ENCODE measurements around the gene AGPAT4.

Gene AGPAT4

GRCh38 chr6:161259302-161259701, 14.6 kb downstream of the AGPAT4 start:
- Histone ChIP-seq H3K9ac (ENCODE audit: low read length) (no peak overlapping the region), H2BK120ac (ENCODE audit: low read depth, low read length) (no peak overlapping the region), H3K18ac (ENCODE audit: low read length) (no peak overlapping the region), H2BK5ac (ENCODE audit: low read length) (no peak overlapping the region), H3K4me3 (ENCODE audit: low read length) (no peak overlapping the region), H3K27ac (ENCODE audit: low read depth, low read length) (no peak overlapping the region), H2AK5ac (ENCODE audit: low read length) (no peak overlapping the region), H4K5ac (ENCODE audit: low read length) (no peak overlapping the region), H3K79me1 (ENCODE audit: low read length) (peaks cover 37% of the 10 kb centered on the region), H4K8ac (ENCODE audit: low read depth, low read length) (no peak overlapping the region), H3K56ac (ENCODE audit: low read length) (no peak overlapping the region), H3K4ac (ENCODE audit: low read depth, low read length) (no peak overlapping the region), H3K79me2 (ENCODE audit: control insufficient read depth, insufficient read depth, low read length) (peaks cover 48% of the 10 kb centered on the region), H3K27me3 (ENCODE audit: insufficient read depth, low read length, poor library complexity) (no peaks in the 10 kb centered on the region), H2BK15ac (replicated peaks; ENCODE audit: low read depth) (no peak overlapping the region), H3K4me2 (ENCODE audit: low read length) (no peak overlapping the region), H3K4me1 (ENCODE audit: control insufficient read depth, low read depth, low read length) (no peaks in the 10 kb centered on the region), H3K36me3 (ENCODE audit: control insufficient read depth, insufficient read depth, low read length) (peaks cover 4% of the 10 kb centered on the region), H3K23ac (ENCODE audit: low read length) (no peak overlapping the region)
- WGBS (ENCODE audit: extremely low coverage, insufficient coverage, low lambda C conversion rate) = no CpG with 5 or more reads among the region's 8 CpGs
- no peak for DNase-seq

- H3K18ac ChIP-seq (ENCODE audit: low read length) = no peak overlapping the region
- H2BK5ac ChIP-seq (ENCODE audit: low read length) = no peak overlapping the region
- no peaks in the 10 kb centered on the region for H3K27me3 ChIP-seq (ENCODE audit: insufficient read depth, low read length, poor library complexity)
- no peak overlapping the region for H3K4ac ChIP-seq (ENCODE audit: low read depth, low read length)
- H3K4me3 ChIP-seq (ENCODE audit: low read length) = no peak overlapping the region
- peaks cover 46% of the 10 kb centered on the region for H3K79me2 ChIP-seq (ENCODE audit: control insufficient read depth, insufficient read depth, low read length)
- no peaks in the 10 kb centered on the region for H3K4me1 ChIP-seq (ENCODE audit: control insufficient read depth, low read depth, low read length)
- H2BK120ac ChIP-seq (ENCODE audit: low read depth, low read length) = no peak overlapping the region
- no CpG with 5 or more reads among the region's 8 CpGs for WGBS (ENCODE audit: extremely low coverage, insufficient coverage, low lambda C conversion rate)
- peaks cover 4% of the 10 kb centered on the region for H3K36me3 ChIP-seq (ENCODE audit: control insufficient read depth, insufficient read depth, low read length)
- no peak overlapping the region for H3K56ac ChIP-seq (ENCODE audit: low read length)
- H3K79me1 ChIP-seq (ENCODE audit: low read length) = peaks cover 35% of the 10 kb centered on the region
- no peak overlapping the region for H3K9ac ChIP-seq (ENCODE audit: low read length)
- no peak for DNase-seq
- no peak overlapping the region for H4K5ac ChIP-seq (ENCODE audit: low read length)
- H3K4me2 ChIP-seq (ENCODE audit: low read length) = no peak overlapping the region
- H2BK15ac ChIP-seq (replicated peaks; ENCODE audit: low read depth) = no peak overlapping the region
- H3K23ac ChIP-seq (ENCODE audit: low read length) = no peak overlapping the region
- no peak overlapping the region for H3K27ac ChIP-seq (ENCODE audit: low read depth, low read length)
- H2AK5ac ChIP-seq (ENCODE audit: low read length) = no peak overlapping the region
- H4K8ac ChIP-seq (ENCODE audit: low read depth, low read length) = no peak overlapping the region
Observed at GRCh38 chr6:161257793-161258457, 15.9 kb downstream of the AGPAT4 start.

GRCh38 chr6:161256407-161256806, 17.5 kb downstream of the AGPAT4 start:
- no peak overlapping the region for H2BK120ac ChIP-seq (ENCODE audit: low read depth, low read length)
- DNase-seq = no peak
- H3K23ac ChIP-seq (ENCODE audit: low read length) = no peak overlapping the region
- no peak overlapping the region for H3K4ac ChIP-seq (ENCODE audit: low read depth, low read length)
- H3K4me1 ChIP-seq (ENCODE audit: control insufficient read depth, low read depth, low read length) = no peaks in the 10 kb centered on the region
- H3K27me3 ChIP-seq (ENCODE audit: insufficient read depth, low read length, poor library complexity) = no peaks in the 10 kb centered on the region
- H4K5ac ChIP-seq (ENCODE audit: low read length) = no peak overlapping the region
- peaks cover 4% of the 10 kb centered on the region for H3K36me3 ChIP-seq (ENCODE audit: control insufficient read depth, insufficient read depth, low read length)
- H4K8ac ChIP-seq (ENCODE audit: low read depth, low read length) = no peak overlapping the region
- no peak overlapping the region for H2AK5ac ChIP-seq (ENCODE audit: low read length)
- H3K18ac ChIP-seq (ENCODE audit: low read length) = no peak overlapping the region
- peaks cover 47% of the 10 kb centered on the region for H3K79me2 ChIP-seq (ENCODE audit: control insufficient read depth, insufficient read depth, low read length)
- no peak overlapping the region for H3K4me2 ChIP-seq (ENCODE audit: low read length)
- WGBS (ENCODE audit: extremely low coverage, insufficient coverage, low lambda C conversion rate) = no CpG with 5 or more reads among the region's 13 CpGs
- H3K4me3 ChIP-seq (ENCODE audit: low read length) = no peak overlapping the region
- H3K79me1 ChIP-seq (ENCODE audit: low read length) = peaks cover 33% of the 10 kb centered on the region
- no peak overlapping the region for H3K27ac ChIP-seq (ENCODE audit: low read depth, low read length)
- H2BK5ac ChIP-seq (ENCODE audit: low read length) = no peak overlapping the region
- H2BK15ac ChIP-seq (replicated peaks; ENCODE audit: low read depth) = no peak overlapping the region
- no peak overlapping the region for H3K56ac ChIP-seq (ENCODE audit: low read length)
- no peak overlapping the region for H3K9ac ChIP-seq (ENCODE audit: low read length)

GRCh38 chr6:161255518-161255917, 18.3 kb downstream of the AGPAT4 start:
- Histone ChIP-seq H3K36me3 (ENCODE audit: control insufficient read depth, insufficient read depth, low read length) (peaks cover 4% of the 10 kb centered on the region), H2BK15ac (replicated peaks; ENCODE audit: low read depth) (no peak overlapping the region), H3K18ac (ENCODE audit: low read length) (no peak overlapping the region), H3K9ac (ENCODE audit: low read length) (no peak overlapping the region), H3K4me1 (ENCODE audit: control insufficient read depth, low read depth, low read length) (no peaks in the 10 kb centered on the region), H2BK5ac (ENCODE audit: low read length) (no peak overlapping the region), H4K5ac (ENCODE audit: low read length) (no peak overlapping the region), H3K4ac (ENCODE audit: low read depth, low read length) (no peak overlapping the region), H3K79me2 (ENCODE audit: control insufficient read depth, insufficient read depth, low read length) (peaks cover 45% of the 10 kb centered on the region), H4K8ac (ENCODE audit: low read depth, low read length) (no peak overlapping the region), H3K23ac (ENCODE audit: low read length) (no peak overlapping the region), H3K4me2 (ENCODE audit: low read length) (no peak overlapping the region), H2AK5ac (ENCODE audit: low read length) (no peak overlapping the region), H3K4me3 (ENCODE audit: low read length) (no peak overlapping the region), H3K56ac (ENCODE audit: low read length) (no peak overlapping the region), H3K27ac (ENCODE audit: low read depth, low read length) (no peak overlapping the region), H2BK120ac (ENCODE audit: low read depth, low read length) (no peak overlapping the region), H3K27me3 (ENCODE audit: insufficient read depth, low read length, poor library complexity) (no peaks in the 10 kb centered on the region), H3K79me1 (ENCODE audit: low read length) (peaks cover 31% of the 10 kb centered on the region)
- WGBS (ENCODE audit: extremely low coverage, insufficient coverage, low lambda C conversion rate) = no CpG with 5 or more reads among the region's 6 CpGs
- no peak for DNase-seq

GRCh38 chr6:161254464-161255253, 19.2 kb downstream of the AGPAT4 start:
- H3K4ac ChIP-seq (ENCODE audit: low read depth, low read length) = no peak overlapping the region
- no peaks in the 10 kb centered on the region for H3K27me3 ChIP-seq (ENCODE audit: insufficient read depth, low read length, poor library complexity)
- H3K4me2 ChIP-seq (ENCODE audit: low read length) = no peak overlapping the region
- WGBS (ENCODE audit: extremely low coverage, insufficient coverage, low lambda C conversion rate) = no CpG with 5 or more reads among the region's 17 CpGs
- no peak overlapping the region for H4K5ac ChIP-seq (ENCODE audit: low read length)
- H3K27ac ChIP-seq (ENCODE audit: low read depth, low read length) = no peak overlapping the region
- no peak overlapping the region for H3K23ac ChIP-seq (ENCODE audit: low read length)
- H3K4me1 ChIP-seq (ENCODE audit: control insufficient read depth, low read depth, low read length) = no peaks in the 10 kb centered on the region
- no peak overlapping the region for H3K18ac ChIP-seq (ENCODE audit: low read length)
- no peak overlapping the region for H2AK5ac ChIP-seq (ENCODE audit: low read length)
- peak overlapping the region; percentile 23 for H3K9ac ChIP-seq (ENCODE audit: low read length)
- no peak overlapping the region for H4K8ac ChIP-seq (ENCODE audit: low read depth, low read length)
- peaks cover 44% of the 10 kb centered on the region for H3K79me2 ChIP-seq (ENCODE audit: control insufficient read depth, insufficient read depth, low read length)
- H2BK5ac ChIP-seq (ENCODE audit: low read length) = no peak overlapping the region
- no peak overlapping the region for H3K56ac ChIP-seq (ENCODE audit: low read length)
- peak; percentile 77 for DNase-seq
- peaks cover under 1% of the 10 kb centered on the region for H3K36me3 ChIP-seq (ENCODE audit: control insufficient read depth, insufficient read depth, low read length)
- no peak overlapping the region for H2BK15ac ChIP-seq (replicated peaks; ENCODE audit: low read depth)
- no peak overlapping the region for H2BK120ac ChIP-seq (ENCODE audit: low read depth, low read length)
- H3K79me1 ChIP-seq (ENCODE audit: low read length) = peaks cover 30% of the 10 kb centered on the region
- no peak overlapping the region for H3K4me3 ChIP-seq (ENCODE audit: low read length)

Data from mesendoderm (in vitro differentiated cells).